ENCODE data around the gene ZNF467. TPM values are rescaled to one million over a fixed set of nuclear protein-coding genes. Genes with fewer than 3 reads are reported as not detected.
A peak's percentile ranks its signal among the peaks of the same experiment; 100 is the strongest.

Gene ZNF467
- total RNA-seq, 1 donor from 2014 or later = 7.0 TPM

DNA sequence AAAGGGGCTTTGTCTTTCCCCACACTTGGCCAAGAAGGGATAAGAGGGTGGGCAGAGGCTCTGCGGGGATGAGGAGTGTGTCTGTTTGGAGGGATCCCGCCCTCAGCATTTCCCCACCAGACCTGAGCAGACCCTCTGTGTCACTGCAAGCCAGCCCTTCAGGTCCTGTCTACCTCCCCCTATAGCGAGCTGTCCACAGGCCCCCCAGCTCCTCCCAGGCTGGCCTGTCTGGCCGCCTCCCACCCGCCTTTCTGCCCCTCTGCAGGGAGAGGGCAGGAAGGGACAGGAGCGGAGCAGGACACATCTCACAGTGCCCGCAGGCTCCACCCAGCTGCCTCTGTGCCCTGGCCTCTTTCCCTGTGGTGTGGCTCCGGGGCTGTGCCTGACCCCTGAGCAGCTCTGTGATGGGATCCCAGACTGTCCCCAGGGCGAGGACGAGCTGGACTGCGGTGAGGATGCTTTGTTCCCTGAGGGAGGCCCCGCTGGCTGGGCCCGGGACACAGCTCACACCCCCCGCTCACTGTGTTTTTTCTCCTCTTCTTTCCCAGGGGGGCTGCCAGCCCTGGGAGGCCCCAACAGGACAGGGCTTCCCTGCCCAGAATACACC is 17.5 kb upstream of the ZNF467 start:
- intact Hi-C loops (cut with DNase I) = no loop called here
- no peak for DNase-seq (ENCODE audit: low spot score)

GRCh38 chr7:149790146-149790548 is 16.8 kb upstream of the ZNF467 start:
- DNase-seq (ENCODE audit: low spot score) = peak; percentile 88
- intact Hi-C loops (cut with DNase I) = no loop called here

DNA sequence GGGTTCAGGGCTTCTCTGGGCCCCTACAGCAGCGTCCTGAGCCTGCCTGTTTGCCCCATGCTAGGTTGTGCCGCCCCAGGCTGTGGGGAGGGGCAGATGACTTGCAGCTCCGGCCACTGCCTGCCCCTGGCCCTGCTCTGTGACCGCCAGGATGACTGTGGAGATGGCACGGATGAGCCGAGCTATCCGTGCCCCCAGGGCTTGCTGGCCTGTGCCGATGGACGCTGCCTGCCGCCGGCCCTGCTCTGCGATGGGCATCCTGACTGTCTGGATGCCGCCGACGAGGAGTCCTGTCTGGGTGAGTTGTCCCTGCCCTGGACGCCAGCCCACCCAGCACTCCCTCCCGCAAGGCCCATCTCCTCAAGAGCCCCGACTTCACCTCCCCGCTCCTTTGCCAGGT is 15.7 kb upstream of the ZNF467 start:
- intact Hi-C loops (cut with DNase I) = no loop called here
- no peak for DNase-seq (ENCODE audit: low spot score)

DNA sequence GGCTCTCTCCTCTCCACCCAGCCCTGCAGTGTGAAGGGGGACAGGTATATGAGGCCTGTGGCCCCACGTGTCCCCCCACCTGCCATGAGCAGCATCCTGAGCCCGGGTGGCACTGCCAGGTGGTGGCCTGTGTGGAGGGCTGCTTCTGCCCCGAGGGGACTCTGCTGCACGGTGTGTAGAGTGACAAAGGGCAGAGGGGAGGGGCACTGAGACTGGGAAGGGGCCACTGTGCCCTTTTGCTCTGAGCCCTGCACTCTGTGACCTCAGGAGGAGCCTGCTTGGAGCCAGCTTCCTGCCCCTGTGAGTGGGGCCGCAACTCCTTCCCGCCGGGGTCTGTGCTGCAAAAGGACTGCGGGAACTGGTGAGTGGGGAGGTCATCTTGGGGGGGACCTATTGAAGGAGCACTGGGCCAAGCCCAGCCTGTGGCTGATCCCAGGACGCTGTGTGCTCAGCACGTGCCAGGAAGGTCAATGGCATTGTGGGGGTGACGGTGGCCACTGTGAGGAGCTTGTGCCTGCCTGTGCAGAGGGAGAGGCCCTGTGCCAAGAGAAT is 15.0 kb upstream of the ZNF467 start:
- intact Hi-C loops (cut with DNase I) = no loop called here
- DNase-seq (ENCODE audit: low spot score) = no peak

DNA sequence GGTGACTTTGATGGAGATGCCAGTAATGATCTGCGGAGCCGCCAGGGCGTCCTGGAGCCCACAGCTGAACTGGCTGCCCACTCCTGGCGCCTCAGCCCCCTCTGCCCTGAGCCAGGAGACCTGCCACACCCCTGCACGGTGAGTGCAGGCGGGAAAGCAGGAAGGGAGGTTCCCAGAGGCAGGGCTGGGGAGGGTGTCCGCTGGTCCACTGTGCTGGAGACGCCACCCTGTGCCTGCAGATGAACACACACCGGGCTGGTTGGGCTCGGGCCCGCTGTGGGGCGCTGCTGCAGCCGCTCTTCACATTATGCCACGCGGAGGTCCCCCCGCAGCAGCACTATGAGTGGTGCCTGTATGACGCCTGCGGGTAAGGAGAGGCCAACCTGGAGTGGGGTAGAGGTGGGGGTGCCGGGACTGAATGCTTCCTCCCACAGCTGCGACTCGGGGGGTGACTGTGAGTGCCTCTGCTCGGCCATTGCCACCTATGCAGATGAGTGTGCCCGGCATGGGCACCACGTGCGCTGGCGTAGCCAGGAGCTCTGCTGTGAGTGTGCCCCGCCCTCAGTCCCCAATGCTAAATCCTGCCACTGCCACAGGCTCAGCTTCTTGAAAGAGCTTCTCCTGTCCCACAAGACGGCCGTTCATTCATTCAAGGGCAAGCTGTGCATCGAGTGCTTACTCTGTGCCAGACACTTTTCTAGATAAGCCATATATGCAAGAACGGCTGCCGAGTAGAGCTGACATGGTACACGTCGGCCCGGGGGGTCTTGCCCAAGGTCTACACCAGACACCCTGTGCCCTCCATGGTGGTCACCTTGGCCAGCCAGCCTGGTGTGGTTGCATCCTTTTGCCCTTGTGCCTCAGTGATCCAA is 14.3 kb upstream of the ZNF467 start:
- intact Hi-C loops (cut with DNase I) = no loop called here
- no peak for DNase-seq (ENCODE audit: low spot score)

DNA sequence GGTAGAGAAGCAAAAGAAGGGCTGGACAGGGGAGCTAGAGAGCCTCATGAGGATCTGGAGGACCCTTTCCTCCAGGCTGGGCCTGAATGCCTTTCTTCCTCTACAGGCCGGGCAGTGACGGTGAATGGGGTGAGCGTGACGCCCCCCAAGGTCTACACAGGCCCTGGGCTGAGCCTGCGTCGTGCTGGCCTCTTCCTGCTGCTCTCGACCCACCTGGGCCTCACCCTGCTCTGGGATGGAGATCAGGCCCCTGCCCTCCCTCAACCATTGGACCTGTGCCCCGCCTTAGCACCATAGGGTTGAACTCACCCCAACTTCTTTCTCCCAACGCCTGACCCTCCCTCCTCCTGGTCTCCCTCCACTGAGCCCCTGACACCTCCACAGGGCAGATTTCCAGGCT is 12.6 kb upstream of the ZNF467 start:
- no peak for DNase-seq (ENCODE audit: low spot score)
- intact Hi-C loops (cut with DNase I) = no loop called here

DNA sequence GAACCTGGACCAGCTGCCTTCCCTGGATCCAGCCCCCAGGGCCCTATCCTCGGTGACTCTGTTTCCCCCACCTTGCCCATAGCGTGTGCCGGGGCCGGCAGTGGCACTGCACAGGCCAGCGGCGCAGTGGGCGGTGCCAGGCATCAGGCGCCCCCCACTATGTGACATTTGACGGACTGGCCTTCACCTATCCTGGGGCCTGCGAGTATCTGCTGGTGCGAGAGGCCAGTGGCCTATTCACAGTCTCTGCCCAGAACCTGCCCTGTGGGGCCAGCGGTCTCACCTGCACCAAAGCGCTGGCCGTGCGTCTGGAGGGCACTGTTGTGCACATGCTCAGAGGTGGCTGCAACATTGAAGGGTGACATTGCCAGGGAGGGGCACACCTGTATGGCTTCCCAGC is 12.0 kb upstream of the ZNF467 start:
- DNase-seq (ENCODE audit: low spot score) = no peak
- intact Hi-C loops (cut with DNase I) = no loop called here

DNA sequence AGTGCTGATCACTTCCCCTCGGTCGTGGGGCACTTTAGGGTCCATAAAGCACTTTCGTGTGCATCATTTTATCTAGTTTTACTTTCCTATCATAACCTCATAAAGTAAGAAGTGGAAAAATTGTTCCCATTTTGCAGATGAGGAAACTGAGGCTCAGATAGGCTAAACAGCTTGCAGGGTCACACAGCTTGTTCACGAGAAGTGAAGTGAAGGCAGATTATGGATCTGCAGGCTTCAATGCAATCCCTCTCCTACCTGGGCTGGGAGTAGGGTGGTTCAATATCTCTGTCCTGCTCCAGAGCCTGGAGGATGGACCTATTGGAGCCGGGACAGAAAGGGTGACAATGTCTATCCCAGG is 10.8 kb upstream of the ZNF467 start:
- DNase-seq (ENCODE audit: low spot score) = no peak
- intact Hi-C loops (cut with DNase I) = no loop called here

DNA sequence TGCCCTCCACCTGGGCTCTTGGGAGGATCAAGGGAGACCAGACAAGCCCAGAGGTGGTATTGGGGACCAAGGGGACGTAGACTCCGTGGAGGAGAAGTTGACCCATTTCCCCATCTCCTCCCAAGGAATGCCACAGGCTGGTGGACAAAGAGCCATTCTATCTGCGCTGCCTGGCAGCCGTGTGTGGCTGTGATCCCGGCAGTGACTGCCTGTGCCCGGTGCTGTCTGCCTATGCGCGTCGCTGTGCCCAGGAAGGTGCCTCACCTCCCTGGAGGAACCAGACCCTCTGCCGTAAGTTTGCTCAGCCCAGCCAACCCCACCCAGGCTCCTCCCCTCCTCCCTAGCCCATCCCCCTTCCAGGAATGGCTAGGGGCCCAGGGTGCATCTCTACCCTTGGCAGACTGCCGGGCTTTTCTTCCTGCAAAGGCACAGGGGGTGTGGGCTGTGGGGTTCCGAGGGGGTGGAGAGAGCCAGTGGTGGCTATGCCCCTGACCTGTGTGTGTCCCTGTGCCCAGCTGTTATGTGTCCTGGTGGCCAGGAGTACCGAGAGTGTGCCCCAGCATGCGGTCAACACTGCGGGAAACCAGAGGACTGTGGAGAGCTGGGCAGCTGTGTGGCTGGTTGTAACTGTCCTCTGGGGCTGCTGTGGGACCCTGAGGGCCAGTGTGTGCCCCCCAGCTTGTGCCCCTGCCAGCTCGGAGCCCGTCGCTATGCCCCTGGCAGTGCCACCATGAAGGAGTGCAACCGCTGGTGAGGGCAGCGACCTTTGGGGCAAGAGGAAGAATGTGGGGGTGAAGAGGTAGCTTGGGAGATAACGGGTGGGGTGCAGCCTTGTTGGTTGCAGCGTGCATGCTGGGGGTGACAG is 10.2 kb upstream of the ZNF467 start:
- intact Hi-C loops (cut with DNase I) = no loop called here

DNA sequence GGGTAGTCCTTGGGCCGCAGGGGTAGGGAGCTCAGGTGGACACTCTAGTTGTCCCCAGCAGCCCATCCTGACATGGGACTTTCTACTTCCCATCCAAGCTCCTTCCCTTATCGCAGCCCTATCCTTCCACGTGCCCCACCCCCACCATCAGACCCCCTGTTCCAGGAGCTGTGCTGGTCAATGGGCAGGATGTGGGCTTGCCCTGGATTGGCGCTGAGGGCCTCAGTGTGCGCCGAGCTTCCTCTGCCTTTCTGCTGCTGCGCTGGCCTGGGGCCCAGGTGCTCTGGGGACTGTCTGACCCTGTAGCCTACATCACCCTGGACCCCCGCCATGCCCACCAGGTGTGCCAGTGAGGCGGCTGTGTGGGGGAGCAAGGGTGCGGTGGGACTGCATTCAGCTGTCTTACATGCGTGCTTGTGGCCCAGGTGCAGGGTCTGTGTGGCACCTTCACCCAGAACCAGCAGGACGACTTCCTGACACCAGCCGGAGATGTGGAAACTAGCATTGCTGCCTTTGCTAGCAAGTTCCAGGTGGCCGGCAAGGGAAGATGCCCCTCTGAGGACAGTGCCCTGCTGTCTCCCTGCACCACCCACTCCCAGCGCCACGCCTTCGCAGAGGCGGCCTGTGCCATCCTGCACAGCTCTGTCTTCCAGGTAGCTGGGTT is 9.4 kb upstream of the ZNF467 start:
- intact Hi-C loops (cut with DNase I) = no loop called here
- DNase-seq (ENCODE audit: low spot score) = no peak

More for the DNA sequence above, 10.2 kb upstream of the ZNF467 start:
- DNase-seq (ENCODE audit: low spot score) = no peak

GRCh38 chr7:149781921-149782320 is 8.5 kb upstream of the ZNF467 start:
- intact Hi-C loops (cut with DNase I) = no loop called here
- DNase-seq (ENCODE audit: low spot score) = no peak

GRCh38 chr7:149780636-149781419 is 7.4 kb upstream of the ZNF467 start:
- intact Hi-C loops (cut with DNase I) = no loop called here
- no peak for DNase-seq (ENCODE audit: low spot score)

GRCh38 chr7:149780056-149780455 is 6.7 kb upstream of the ZNF467 start:
- no peak for DNase-seq (ENCODE audit: low spot score)
- intact Hi-C loops (cut with DNase I) = no loop called here

DNA sequence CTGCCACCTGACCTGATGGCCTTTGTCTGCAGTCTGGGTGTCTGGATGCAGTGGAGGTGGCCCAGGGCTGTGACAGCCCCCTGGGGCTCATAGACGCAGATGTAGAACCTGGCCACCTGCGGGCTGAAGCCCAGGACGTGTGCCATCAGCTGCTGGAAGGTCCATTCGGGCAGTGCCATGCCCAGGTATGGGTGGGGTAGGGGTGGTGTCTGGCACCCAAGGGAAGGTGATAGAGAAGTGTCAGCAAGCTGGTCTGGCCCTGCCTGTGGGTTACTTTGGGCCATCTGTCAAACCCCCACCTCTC is 6.1 kb upstream of the ZNF467 start:
- intact Hi-C loops (cut with DNase I) = no loop called here
- DNase-seq (ENCODE audit: low spot score) = no peak

GRCh38 chr7:149778696-149779501 is 5.5 kb upstream of the ZNF467 start:
- DNase-seq (ENCODE audit: low spot score) = no peak
- intact Hi-C loops (cut with DNase I) = no loop called here

- no peak for DNase-seq (ENCODE audit: low spot score)
- intact Hi-C loops (cut with DNase I) = no loop called here
Observed at GRCh38 chr7:149778327-149778637, 4.9 kb upstream of the ZNF467 start.

- intact Hi-C loops (cut with DNase I) = no loop called here
- no peak for DNase-seq (ENCODE audit: low spot score)
Observed at GRCh38 chr7:149777551-149778326, 4.4 kb upstream of the ZNF467 start.

Measured in cardiac septum (tissue), 1 donor.